OCI-LY3 (cell line): ENCODE measurements around the gene CHD6.

Source experiments
- EZH2phosphoT487 ChIP-seq: fragments of 200-600 bp; shearing (Covaris generic); IDR thresholded peaks from 2 replicates; pipeline ENCODE4 v1.6.1; 2018; ENCODE audit warnings: antibody characterized with exemption, mixed run types, low read depth
- TF ChIP-seq, protein P1 (sequence below): fragments of 200-600, 300-600 bp; sonication (generic); IDR thresholded peaks from 2 replicates; pipeline ENCODE4 v1.5.1; 2014; ENCODE audit warnings: antibody characterized with exemption, low read length, low read depth

DNA sequence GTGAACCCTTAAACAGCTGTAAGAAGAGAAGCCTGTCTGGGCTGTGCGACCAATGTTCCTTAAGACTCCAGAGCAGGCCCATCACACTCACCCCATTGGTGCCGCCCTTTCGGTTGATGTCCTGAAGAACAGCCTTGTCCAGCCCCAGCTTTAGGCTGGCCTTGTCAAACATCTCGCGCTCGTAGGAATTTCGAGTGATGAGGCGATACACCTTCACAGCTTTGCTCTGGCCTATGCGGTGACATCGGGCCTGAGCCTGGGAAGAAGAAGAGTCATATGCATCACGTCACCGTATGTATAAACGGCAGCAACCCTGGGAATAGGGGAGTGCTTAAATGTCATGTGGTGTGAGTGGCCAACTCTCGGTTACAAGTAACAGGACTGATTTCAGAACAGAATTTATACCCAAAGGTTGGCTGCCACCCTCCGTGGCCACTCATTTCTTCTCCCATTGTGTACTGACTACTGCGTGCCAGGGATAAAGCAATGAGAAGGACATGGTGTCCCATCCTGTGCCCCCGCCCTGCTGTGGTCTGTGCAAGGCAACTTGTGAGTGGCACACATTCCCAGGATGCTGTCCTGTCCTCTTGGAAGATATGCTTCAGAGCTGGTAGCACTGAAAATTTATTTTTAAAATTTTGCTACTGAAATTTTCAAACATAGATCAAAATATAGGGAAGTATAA, 160.9 kb downstream of the CHD6 start:
- TF ChIP-seq, protein P1, sequence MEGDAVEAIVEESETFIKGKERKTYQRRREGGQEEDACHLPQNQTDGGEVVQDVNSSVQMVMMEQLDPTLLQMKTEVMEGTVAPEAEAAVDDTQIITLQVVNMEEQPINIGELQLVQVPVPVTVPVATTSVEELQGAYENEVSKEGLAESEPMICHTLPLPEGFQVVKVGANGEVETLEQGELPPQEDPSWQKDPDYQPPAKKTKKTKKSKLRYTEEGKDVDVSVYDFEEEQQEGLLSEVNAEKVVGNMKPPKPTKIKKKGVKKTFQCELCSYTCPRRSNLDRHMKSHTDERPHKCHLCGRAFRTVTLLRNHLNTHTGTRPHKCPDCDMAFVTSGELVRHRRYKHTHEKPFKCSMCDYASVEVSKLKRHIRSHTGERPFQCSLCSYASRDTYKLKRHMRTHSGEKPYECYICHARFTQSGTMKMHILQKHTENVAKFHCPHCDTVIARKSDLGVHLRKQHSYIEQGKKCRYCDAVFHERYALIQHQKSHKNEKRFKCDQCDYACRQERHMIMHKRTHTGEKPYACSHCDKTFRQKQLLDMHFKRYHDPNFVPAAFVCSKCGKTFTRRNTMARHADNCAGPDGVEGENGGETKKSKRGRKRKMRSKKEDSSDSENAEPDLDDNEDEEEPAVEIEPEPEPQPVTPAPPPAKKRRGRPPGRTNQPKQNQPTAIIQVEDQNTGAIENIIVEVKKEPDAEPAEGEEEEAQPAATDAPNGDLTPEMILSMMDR: no peak
- no peak for TF ChIP-seq EZH2phosphoT487
